HCT116 (cell line): ENCODE data around the gene DOCK9. TPM values are rescaled to one million over a fixed set of nuclear protein-coding genes. Genes with fewer than 3 reads are reported as not detected.

Experiments
- ATAC-seq: fragments of 200-7000 bp; cut with Tn5 transposase; 2 replicates; pipeline ENCODE4 v1.9.1; 2020; ENCODE audit warnings: mild to moderate bottlenecking, moderate library complexity
- BruUV-seq: library from RNA; stranded (reverse); fragments of 400-500 nt; replicated peaks from 2 replicates; lab custom pipeline; 2021; lab: Mats Ljungman, UMichigan
- CTCF ChIA-PET: fragments of 300-600 bp; sonication (Branson Sonifier 250); formaldehyde crosslinking; loops from one replicate; lab custom pipeline; 2021; ENCODE audit warnings: antibody characterized with exemption; lab: Charles Lee
- POLR2A ChIA-PET: fragments of 300-600, 350-600 bp; sonication (Branson Sonifier 250); formaldehyde crosslinking; loops from one replicate; lab custom pipeline; 2021; ENCODE audit warnings: antibody characterized with exemption; lab: Charles Lee
- RAD21 ChIA-PET, 2 experiments: fragments of 300-600 bp; sonication (Branson Sonifier 250); formaldehyde crosslinking; loops; one replicate each; lab custom pipeline; 2023; ENCODE audit warnings: low total read pairs in 2 of 2; ENCODE audit not compliant: uncharacterized antibody in 2 of 2, unreplicated experiment in 2 of 2, low non-redundant PET in 1 of 2; lab: Charles Lee
- DNase-seq: peaks from one replicate; pipeline ENCODE4 v3.0.0-alpha.2; 2010; ENCODE audit warnings: low read depth, low spot score
- H2AFZ ChIP-seq: fragments of 200-600 bp; shearing (Covaris generic), sonication (generic); 2 replicates; pipeline ENCODE4 v1.6.1; 2017; ENCODE audit warnings: low read depth, mixed run types, mixed read lengths, antibody characterized with exemption, low read length; ENCODE audit not compliant: poor library complexity, severe bottlenecking
- H3K27ac ChIP-seq: 2 replicates; pipeline ENCODE4 v1.5.1; 2012; ENCODE audit warnings: low read depth, low read length
- H3K27me3 ChIP-seq: fragments of 200-600 bp; sonication (generic); 2 replicates; pipeline ENCODE4 v1.6.1; 2016; ENCODE audit warnings: mixed run types, low read length, mixed read lengths; ENCODE audit not compliant: insufficient read depth
- H3K36me3 ChIP-seq, 2 experiments: fragments of 200-500 bp in 1 of 2; fragments of 200-600 bp in 1 of 2; sonication (Bioruptor generic) in 1 of 2; sonication (generic) in 1 of 2; 2 replicates each; pipeline versions ENCODE4 v1.5.1 to v1.6.1; 2014 to 2016; ENCODE audit warnings: low read length in 2 of 2, inconsistent platforms in 1 of 2, mixed read lengths in 1 of 2, mixed run types in 1 of 2; ENCODE audit not compliant: insufficient read depth in 2 of 2, control insufficient read depth in 1 of 2
- H3K4me1 ChIP-seq, 2 experiments: fragments of 200-600 bp in 1 of 2; sonication (generic) in 1 of 2; 2 replicates each; pipeline versions ENCODE4 v1.5.1 to v1.6.1; 2012 to 2017; ENCODE audit warnings: low read length in 2 of 2, inconsistent platforms in 1 of 2, mild to moderate bottlenecking in 1 of 2, mixed read lengths in 1 of 2, mixed run types in 1 of 2, moderate library complexity in 1 of 2; ENCODE audit not compliant: insufficient read depth in 2 of 2, control insufficient read depth in 1 of 2
- H3K4me2 ChIP-seq: fragments of 200-600 bp; sonication (generic); 2 replicates; pipeline ENCODE4 v1.6.1; 2017; ENCODE audit warnings: mixed run types, low read length, mixed read lengths
- H3K4me3 ChIP-seq, 2 experiments: fragments of 200-600 bp in 1 of 2; sonication (generic) in 1 of 2; replicated peaks in 1 of 2; 2 replicates each; pipeline ENCODE4 v1.5.1; 2011 to 2016; ENCODE audit warnings: low read length in 2 of 2, control low read depth in 1 of 2, low read depth in 1 of 2, mild to moderate bottlenecking in 1 of 2, mixed read lengths in 1 of 2, mixed run types in 1 of 2
- H3K79me2 ChIP-seq: fragments of 200-600 bp; sonication (generic); 2 replicates; pipeline ENCODE4 v1.6.1; 2017; ENCODE audit warnings: mild to moderate bottlenecking, mixed run types, low read length, moderate library complexity, mixed read lengths; ENCODE audit not compliant: insufficient read depth
- H3K9ac ChIP-seq: fragments of 200-600 bp; sonication (generic); 2 replicates; pipeline ENCODE4 v1.6.1; 2016; ENCODE audit warnings: low read length, mixed read lengths
- H3K9me2 ChIP-seq: fragments of 200-600 bp; sonication (generic), shearing (Covaris generic); 2 replicates; pipeline ENCODE4 v1.6.1; 2017; ENCODE audit warnings: mixed run types, mild to moderate bottlenecking, moderate library complexity; ENCODE audit not compliant: insufficient read depth
- H3K9me3 ChIP-seq, 2 experiments: fragments of 200-500 bp in 1 of 2; fragments of 200-600 bp in 1 of 2; sonication (Bioruptor generic) in 1 of 2; sonication (generic) in 1 of 2; 2 replicates each; pipeline ENCODE4 v1.6.1; 2014 to 2017; ENCODE audit warnings: low read length in 2 of 2, mixed read lengths in 2 of 2, inconsistent platforms in 1 of 2, low read depth in 1 of 2, mild to moderate bottlenecking in 1 of 2, mixed run types in 1 of 2, moderate library complexity in 1 of 2; ENCODE audit not compliant: control insufficient read depth in 1 of 2, insufficient read depth in 1 of 2
- H4K20me1 ChIP-seq: fragments of 200-600 bp; sonication (generic), shearing (Covaris generic); 2 replicates; pipeline ENCODE4 v1.6.1; 2017; ENCODE audit warnings: mixed run types, mild to moderate bottlenecking, moderate library complexity; ENCODE audit not compliant: insufficient read depth
- CEBPB ChIP-seq: IDR thresholded peaks from 2 replicates; pipeline ENCODE4 v1.6.1; 2012; ENCODE audit warnings: low read depth
- EGR1 ChIP-seq: IDR thresholded peaks from 2 replicates; pipeline ENCODE4 v1.6.1; 2012; ENCODE audit warnings: low read depth
- ELF1 ChIP-seq: IDR thresholded peaks from 2 replicates; pipeline ENCODE4 v1.6.1; 2012; ENCODE audit warnings: low read depth, borderline replicate concordance
- FOSL1 ChIP-seq: IDR thresholded peaks from 2 replicates; pipeline ENCODE4 v1.6.1; 2012; ENCODE audit warnings: low read depth
- JUND ChIP-seq: IDR thresholded peaks from 2 replicates; pipeline ENCODE4 v1.6.1; 2012
- POLR2A ChIP-seq: IDR thresholded peaks from 2 replicates; pipeline ENCODE4 v1.7.0; 2011; ENCODE audit warnings: borderline replicate concordance; ENCODE audit not compliant: insufficient read depth, insufficient read length; ENCODE audit errors: extremely low read depth
- POLR2AphosphoS5 ChIP-seq: IDR thresholded peaks from 2 replicates; pipeline ENCODE4 v1.6.1; 2011; ENCODE audit warnings: mild to moderate bottlenecking, low read depth, low read length, moderate library complexity
- RAD21 ChIP-seq: IDR thresholded peaks from 2 replicates; pipeline ENCODE4 v1.6.1; 2012; ENCODE audit warnings: low read depth, mild to moderate bottlenecking
- SIN3A ChIP-seq: IDR thresholded peaks from 2 replicates; pipeline ENCODE4 v1.6.1; 2012; ENCODE audit warnings: low read depth
- SP1 ChIP-seq: IDR thresholded peaks from 2 replicates; pipeline ENCODE4 v1.6.1; 2012; ENCODE audit warnings: low read depth
- TCF7L2 ChIP-seq: IDR thresholded peaks from 2 replicates; pipeline ENCODE4 v1.7.0; 2011; ENCODE audit warnings: borderline replicate concordance, inconsistent platforms; ENCODE audit not compliant: insufficient read depth, insufficient read length; ENCODE audit errors: extremely low read depth
- ZNF274 ChIP-seq: fragments of 200-500 bp; sonication (Bioruptor generic); IDR thresholded peaks from 2 replicates; pipeline ENCODE4 v1.6.1; 2014; ENCODE audit warnings: mild to moderate bottlenecking, low read depth, low read length, inconsistent platforms
- intact Hi-C: fragments of 100-400 bp; cut with micrococcal nuclease; formaldehyde crosslinking; loops from 2 replicates; pipeline ENCODE4 v1.10.0; 2022
- total RNA-seq: library from RNA; stranded (reverse); gene quantifications from one replicate; pipeline ENCODE4 v1.2.1, GENCODE V29; 2021; ENCODE audit not compliant: unreplicated experiment
- TF ChIP-seq, protein P1 (sequence below): IDR thresholded peaks from 2 replicates; pipeline ENCODE4 v1.6.1; 2012
- TF ChIP-seq, protein P2 (sequence below): IDR thresholded peaks from 2 replicates; pipeline ENCODE4 v1.6.1; 2012
- TF ChIP-seq, protein P3 (sequence below): IDR thresholded peaks from 2 replicates; pipeline ENCODE4 v1.6.1; 2011; ENCODE audit warnings: mild to moderate bottlenecking, low read length, moderate library complexity; ENCODE audit not compliant: insufficient replicate concordance; ENCODE audit errors: extremely low read depth

Gene DOCK9
- total RNA-seq, 1 experiment from 2014 or later: 58.8 TPM

DNA sequence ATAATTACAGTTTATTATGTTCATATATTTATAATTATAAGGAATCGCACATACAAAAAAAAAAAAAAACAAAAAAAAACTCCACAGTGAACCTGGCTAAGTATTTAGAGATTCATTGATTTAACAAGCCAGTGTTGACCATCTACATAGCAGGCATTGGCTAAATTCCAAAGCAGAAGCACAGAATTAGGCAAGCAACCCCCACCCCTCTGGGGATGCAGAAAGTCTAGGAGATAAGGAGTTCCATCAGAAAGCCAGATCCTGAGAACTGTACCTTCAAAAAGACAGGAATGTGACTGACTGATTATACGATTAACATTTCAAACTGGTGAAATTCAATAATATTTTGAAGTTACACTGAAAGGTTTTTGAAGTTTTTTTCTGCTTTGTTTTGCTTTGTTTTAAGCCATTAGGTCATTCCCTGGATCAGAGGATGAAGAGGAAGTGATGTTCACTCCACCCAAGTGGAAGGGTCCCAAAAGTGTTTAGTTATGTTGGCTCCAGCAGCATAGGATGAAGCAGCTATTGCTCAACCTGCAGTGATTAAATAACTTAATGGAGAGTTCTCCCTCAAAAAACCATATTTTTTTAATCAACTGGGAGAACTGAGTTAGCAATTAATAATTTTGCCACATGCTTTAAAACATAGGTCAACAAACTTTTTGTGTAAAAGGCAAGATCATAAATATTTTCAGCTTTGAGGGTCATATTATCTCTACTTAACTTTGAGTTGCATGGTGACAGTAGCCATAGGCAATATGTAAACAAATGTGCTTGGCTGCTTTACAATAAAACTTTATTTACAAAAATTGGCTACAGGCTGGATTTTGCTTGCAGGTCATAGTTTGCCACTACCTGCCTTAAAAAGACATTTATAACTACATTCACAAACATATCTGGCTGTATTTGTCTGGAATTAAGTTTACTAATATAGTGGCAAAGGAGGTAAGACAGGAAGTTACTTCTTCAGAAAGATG lies 49.6 kb downstream of the DOCK9 start:
- peaks cover 0 to 8% of the 10 kb centered on the region in 2 experiments; a peak in 1 of 4 replicates for H3K4me1 ChIP-seq
- H3K27ac ChIP-seq: no peak overlapping the region
- CTCF ChIA-PET: no interaction called here
- H2AFZ ChIP-seq: no peak overlapping the region
- no peaks in the 10 kb centered on the region for H3K27me3 ChIP-seq
- no peaks in the 10 kb centered on the region for H3K79me2 ChIP-seq
- POLR2A ChIA-PET: no interaction called here
- H4K20me1 ChIP-seq: no peaks in the 10 kb centered on the region; the same call in 1 of the 2 replicates
- DNase-seq: no peak
- H3K9me2 ChIP-seq: no peaks in the 10 kb centered on the region
- no peak for TF ChIP-seq POLR2AphosphoS5
- TF ChIP-seq JUND: no peak
- TF ChIP-seq CEBPB: no peak
- TF ChIP-seq, protein P1, sequence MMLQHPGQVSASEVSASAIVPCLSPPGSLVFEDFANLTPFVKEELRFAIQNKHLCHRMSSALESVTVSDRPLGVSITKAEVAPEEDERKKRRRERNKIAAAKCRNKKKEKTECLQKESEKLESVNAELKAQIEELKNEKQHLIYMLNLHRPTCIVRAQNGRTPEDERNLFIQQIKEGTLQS: no peak
- no peak for TF ChIP-seq TCF7L2
- TF ChIP-seq, protein P2, sequence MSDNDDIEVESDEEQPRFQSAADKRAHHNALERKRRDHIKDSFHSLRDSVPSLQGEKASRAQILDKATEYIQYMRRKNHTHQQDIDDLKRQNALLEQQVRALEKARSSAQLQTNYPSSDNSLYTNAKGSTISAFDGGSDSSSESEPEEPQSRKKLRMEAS: no peak
- TF ChIP-seq RAD21: no peak
- TF ChIP-seq FOSL1: no peak
- no peak for TF ChIP-seq SP1
- TF ChIP-seq EGR1: no peak
- TF ChIP-seq, protein P3, sequence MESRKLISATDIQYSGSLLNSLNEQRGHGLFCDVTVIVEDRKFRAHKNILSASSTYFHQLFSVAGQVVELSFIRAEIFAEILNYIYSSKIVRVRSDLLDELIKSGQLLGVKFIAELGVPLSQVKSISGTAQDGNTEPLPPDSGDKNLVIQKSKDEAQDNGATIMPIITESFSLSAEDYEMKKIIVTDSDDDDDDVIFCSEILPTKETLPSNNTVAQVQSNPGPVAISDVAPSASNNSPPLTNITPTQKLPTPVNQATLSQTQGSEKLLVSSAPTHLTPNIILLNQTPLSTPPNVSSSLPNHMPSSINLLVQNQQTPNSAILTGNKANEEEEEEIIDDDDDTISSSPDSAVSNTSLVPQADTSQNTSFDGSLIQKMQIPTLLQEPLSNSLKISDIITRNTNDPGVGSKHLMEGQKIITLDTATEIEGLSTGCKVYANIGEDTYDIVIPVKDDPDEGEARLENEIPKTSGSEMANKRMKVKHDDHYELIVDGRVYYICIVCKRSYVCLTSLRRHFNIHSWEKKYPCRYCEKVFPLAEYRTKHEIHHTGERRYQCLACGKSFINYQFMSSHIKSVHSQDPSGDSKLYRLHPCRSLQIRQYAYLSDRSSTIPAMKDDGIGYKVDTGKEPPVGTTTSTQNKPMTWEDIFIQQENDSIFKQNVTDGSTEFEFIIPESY: no peak
- no peak for TF ChIP-seq ELF1
- no peak for TF ChIP-seq ZNF274
- TF ChIP-seq SIN3A: no peak
- TF ChIP-seq POLR2A: no peak
- H3K9me3 ChIP-seq: no peaks in the 10 kb centered on the region
- BruUV-seq: no TSS peak
- RAD21 ChIA-PET: no interaction called here
- intact Hi-C loops: no loop called here
- no peak overlapping the region for H3K4me2 ChIP-seq
- H3K36me3 ChIP-seq: no peaks in the 10 kb centered on the region
- ATAC-seq: no peak
- no peak overlapping the region for H3K4me3 ChIP-seq
- H3K9ac ChIP-seq: no peak overlapping the region
